Mammary epithelial cell (primary cell): Measurements from ENCODE around the gene HS3ST3B1.

Experiments used
- EZH2 ChIP-seq: IDR thresholded peaks from 2 replicates; pipeline ENCODE4 v1.6.1; 2012; ENCODE audit warnings: low read length, inconsistent platforms, borderline replicate concordance
- TF ChIP-seq, protein P1 (sequence below), 2 donors: IDR thresholded peaks in 1 of 2; conservative IDR thresholded peaks in 1 of 2; 2 replicates each; pipeline ENCODE4 v1.5.1; 2011 to 2012; ENCODE audit warnings: inconsistent platforms in 2 of 2, low read length in 2 of 2, mild to moderate bottlenecking in 2 of 2, control low read depth in 1 of 2, low read depth in 1 of 2; ENCODE audit not compliant: insufficient read depth in 1 of 2; ENCODE audit errors: extremely low read depth in 1 of 2

DNA sequence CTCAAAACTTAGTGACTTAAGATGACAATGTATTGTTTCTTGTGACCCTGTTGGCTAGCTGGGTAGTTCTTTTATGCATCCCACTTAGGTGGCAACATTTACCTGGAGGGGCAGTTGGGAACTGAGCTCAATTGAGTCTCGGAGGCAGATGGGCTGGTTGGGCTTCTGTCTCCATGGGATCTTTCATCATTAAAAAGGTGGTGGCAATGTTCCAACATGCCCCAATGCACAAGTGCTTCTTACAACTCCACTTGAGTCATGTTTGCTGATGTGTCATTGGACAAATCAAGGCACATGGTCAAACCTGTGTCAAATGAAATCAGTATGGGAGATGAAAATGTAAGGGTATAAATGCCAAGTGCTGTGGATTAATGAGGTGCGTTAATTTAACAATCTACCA, 11.7 kb upstream of the HS3ST3B1 start:
- TF ChIP-seq, protein P1, sequence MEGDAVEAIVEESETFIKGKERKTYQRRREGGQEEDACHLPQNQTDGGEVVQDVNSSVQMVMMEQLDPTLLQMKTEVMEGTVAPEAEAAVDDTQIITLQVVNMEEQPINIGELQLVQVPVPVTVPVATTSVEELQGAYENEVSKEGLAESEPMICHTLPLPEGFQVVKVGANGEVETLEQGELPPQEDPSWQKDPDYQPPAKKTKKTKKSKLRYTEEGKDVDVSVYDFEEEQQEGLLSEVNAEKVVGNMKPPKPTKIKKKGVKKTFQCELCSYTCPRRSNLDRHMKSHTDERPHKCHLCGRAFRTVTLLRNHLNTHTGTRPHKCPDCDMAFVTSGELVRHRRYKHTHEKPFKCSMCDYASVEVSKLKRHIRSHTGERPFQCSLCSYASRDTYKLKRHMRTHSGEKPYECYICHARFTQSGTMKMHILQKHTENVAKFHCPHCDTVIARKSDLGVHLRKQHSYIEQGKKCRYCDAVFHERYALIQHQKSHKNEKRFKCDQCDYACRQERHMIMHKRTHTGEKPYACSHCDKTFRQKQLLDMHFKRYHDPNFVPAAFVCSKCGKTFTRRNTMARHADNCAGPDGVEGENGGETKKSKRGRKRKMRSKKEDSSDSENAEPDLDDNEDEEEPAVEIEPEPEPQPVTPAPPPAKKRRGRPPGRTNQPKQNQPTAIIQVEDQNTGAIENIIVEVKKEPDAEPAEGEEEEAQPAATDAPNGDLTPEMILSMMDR (conservative IDR thresholded peaks at IDR 0.05 in 1 of 2, IDR thresholded peaks at IDR 0.05 in 1 of 2; ENCODE audit: extremely low read depth in 1 of 2, insufficient read depth in 1 of 2, low read depth in 1 of 2, low read length in 2 of 2), result no peak
- TF ChIP-seq EZH2, result no peak
